ENCODE data around the gene SOS2.
"Not testable (repeated sequence)": the region's sequence is repeated elsewhere in the genome, so short reads cannot be mapped to it uniquely, and the experiment has no call there.

Gene SOS2

GRCh38 chr14:50173891-50174290 is 57.5 kb downstream of the SOS2 start:
- Histone ChIP-seq H3K27me3 (ENCODE audit: control insufficient read depth, low read length) (no peaks in the 10 kb centered on the region), H3K4me3 (ENCODE audit: low read length) (no peak overlapping the region), H3K36me3 (ENCODE audit: control insufficient read depth, low read length) (no peaks in the 10 kb centered on the region), H3K4me1 (ENCODE audit: control insufficient read depth, low read length) (no peaks in the 10 kb centered on the region), H3K27ac (ENCODE audit: low read depth, low read length) (no peak overlapping the region), H3K9me3 (ENCODE audit: control insufficient read depth, insufficient read depth, low read length) (no peaks in the 10 kb centered on the region), H3K4me2 (ENCODE audit: low read length) (no peak overlapping the region), H4K20me1 (ENCODE audit: control insufficient read depth, insufficient read depth, low read depth, low read length) (no peaks in the 10 kb centered on the region), H3K9me2 (replicated peaks; ENCODE audit: control insufficient read depth, low read length) (no peaks in the 10 kb centered on the region), H3F3A (ENCODE audit: control insufficient read depth, insufficient read depth) (no peaks in the 10 kb centered on the region), H3K79me2 (ENCODE audit: control insufficient read depth, low read length) (no peaks in the 10 kb centered on the region)
- TF ChIP-seq CTCF (IDR thresholded peaks at IDR 0.05; ENCODE audit: low read depth, low read length, poor library complexity, severe bottlenecking) (no peak), EZH2phosphoT487 (IDR thresholded peaks at IDR 0.05; ENCODE audit: borderline replicate concordance, low read length) (no peak)

- Histone ChIP-seq H3K4me2 (ENCODE audit: low read length) (no peak overlapping the region), H3K36me3 (ENCODE audit: control insufficient read depth, low read length) (no peaks in the 10 kb centered on the region), H3K79me2 (ENCODE audit: control insufficient read depth, low read length) (no peaks in the 10 kb centered on the region), H3F3A (ENCODE audit: control insufficient read depth, insufficient read depth) (no peaks in the 10 kb centered on the region), H3K4me3 (ENCODE audit: low read length) (no peak overlapping the region), H3K27me3 (ENCODE audit: control insufficient read depth, low read length) (no peaks in the 10 kb centered on the region), H4K20me1 (ENCODE audit: control insufficient read depth, insufficient read depth, low read depth, low read length) (no peaks in the 10 kb centered on the region), H3K4me1 (ENCODE audit: control insufficient read depth, low read length) (no peaks in the 10 kb centered on the region), H3K9me3 (ENCODE audit: control insufficient read depth, insufficient read depth, low read length) (no peaks in the 10 kb centered on the region), H3K9me2 (replicated peaks; ENCODE audit: control insufficient read depth, low read length) (no peaks in the 10 kb centered on the region), H3K27ac (ENCODE audit: low read depth, low read length) (no peak overlapping the region)
- TF ChIP-seq EZH2phosphoT487 (IDR thresholded peaks at IDR 0.05; ENCODE audit: borderline replicate concordance, low read length) (no peak), CTCF (IDR thresholded peaks at IDR 0.05; ENCODE audit: low read depth, low read length, poor library complexity, severe bottlenecking) (no peak)
Measured at GRCh38 chr14:50171895-50172294, 59.5 kb downstream of the SOS2 start.

- not testable (repeated sequence) for H3K36me3 ChIP-seq (ENCODE audit: control insufficient read depth, low read length); H3K27me3 ChIP-seq (ENCODE audit: control insufficient read depth, low read length)
Measured at GRCh38 chr14:50167381-50167780, 64.0 kb downstream of the SOS2 start.

GRCh38 chr14:50156111-50156510 is 75.3 kb downstream of the SOS2 start:
- Histone ChIP-seq H3K27ac (ENCODE audit: low read depth, low read length) (no peak overlapping the region), H3K9me3 (ENCODE audit: control insufficient read depth, insufficient read depth, low read length) (no peaks in the 10 kb centered on the region)

More at GRCh38 chr14:50167381-50167780, 64.0 kb downstream of the SOS2 start:
- H3K4me1 ChIP-seq (ENCODE audit: control insufficient read depth, low read length); H3K79me2 ChIP-seq (ENCODE audit: control insufficient read depth, low read length); H4K20me1 ChIP-seq (ENCODE audit: control insufficient read depth, insufficient read depth, low read depth, low read length); H3K4me2 ChIP-seq (ENCODE audit: low read length); H3K4me3 ChIP-seq (ENCODE audit: low read length); H3K9me3 ChIP-seq (ENCODE audit: control insufficient read depth, insufficient read depth, low read length); H3F3A ChIP-seq (ENCODE audit: control insufficient read depth, insufficient read depth); H3K9me2 ChIP-seq (replicated peaks; ENCODE audit: control insufficient read depth, low read length); H3K27ac ChIP-seq (ENCODE audit: low read depth, low read length): not testable (repeated sequence)

More at GRCh38 chr14:50156111-50156510, 75.3 kb downstream of the SOS2 start:
- Histone ChIP-seq H3K4me3 (ENCODE audit: low read length) (no peak overlapping the region), H3K9me2 (replicated peaks; ENCODE audit: control insufficient read depth, low read length) (no peaks in the 10 kb centered on the region), H3K27me3 (ENCODE audit: control insufficient read depth, low read length) (no peaks in the 10 kb centered on the region), H4K20me1 (ENCODE audit: control insufficient read depth, insufficient read depth, low read depth, low read length) (no peaks in the 10 kb centered on the region), H3K79me2 (ENCODE audit: control insufficient read depth, low read length) (no peaks in the 10 kb centered on the region), H3K4me1 (ENCODE audit: control insufficient read depth, low read length) (no peaks in the 10 kb centered on the region), H3K36me3 (ENCODE audit: control insufficient read depth, low read length) (peaks cover 7% of the 10 kb centered on the region; the same call in 1 of the 2 replicates), H3K4me2 (ENCODE audit: low read length) (no peak overlapping the region), H3F3A (ENCODE audit: control insufficient read depth, insufficient read depth) (no peaks in the 10 kb centered on the region)
- TF ChIP-seq EZH2phosphoT487 (IDR thresholded peaks at IDR 0.05; ENCODE audit: borderline replicate concordance, low read length) (no peak), CTCF (IDR thresholded peaks at IDR 0.05; ENCODE audit: low read depth, low read length, poor library complexity, severe bottlenecking) (no peak)
